ENCODE data around the gene ZNF133. TPM values are rescaled to one million over a fixed set of nuclear protein-coding genes. Genes with fewer than 3 reads are reported as not detected.

Gene ZNF133
- total RNA-seq, 1 donor from 2014 or later = 7.8 TPM

- H3K4me3 Mint-ChIP-seq = no peak overlapping the region
- DNase-seq (ENCODE audit: low spot score) = no peak
- intact Hi-C loops (cut with micrococcal nuclease) = no loop called here
- H3K27me3 Mint-ChIP-seq (ENCODE audit: insufficient read depth) = no peaks in the 10 kb centered on the region
- no peak overlapping the region for H3K27ac Mint-ChIP-seq
- H3K36me3 Mint-ChIP-seq (ENCODE audit: low read depth) = peaks cover 13% of the 10 kb centered on the region
- H3K4me1 Mint-ChIP-seq (ENCODE audit: low read depth) = no peaks in the 10 kb centered on the region
- H3K9me3 Mint-ChIP-seq = peaks cover 9% of the 10 kb centered on the region
Measured at GRCh38 chr20:18299364-18299763, 11.0 kb downstream of the ZNF133 start.

DNA sequence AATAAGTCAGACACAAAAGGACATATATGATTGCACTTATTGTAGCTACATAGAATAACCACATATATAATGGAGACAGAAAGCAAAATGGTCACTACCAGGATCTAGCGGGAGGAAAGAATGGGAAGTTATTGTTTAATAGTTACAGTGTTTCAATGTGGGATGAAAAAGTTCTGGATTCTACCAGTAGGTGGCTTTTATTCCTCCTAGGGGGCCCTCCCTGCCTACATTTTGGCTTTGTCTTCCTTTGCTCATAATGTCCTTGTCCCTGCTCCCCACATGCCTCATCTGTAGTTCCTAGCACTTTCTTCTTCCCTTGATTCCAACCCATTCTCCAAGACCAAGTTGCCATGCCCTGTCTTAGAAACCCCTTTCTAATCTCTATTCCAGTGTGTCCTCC lies 16.3 kb downstream of the ZNF133 start:
- DNase-seq (ENCODE audit: low spot score) = no peak
- H3K4me1 Mint-ChIP-seq (ENCODE audit: low read depth) = no peaks in the 10 kb centered on the region
- peaks cover 3% of the 10 kb centered on the region for H3K9me3 Mint-ChIP-seq
- H3K36me3 Mint-ChIP-seq (ENCODE audit: low read depth) = peaks cover 14% of the 10 kb centered on the region
- intact Hi-C loops (cut with micrococcal nuclease) = no loop called here
- no peaks in the 10 kb centered on the region for H3K27me3 Mint-ChIP-seq (ENCODE audit: insufficient read depth)
- H3K27ac Mint-ChIP-seq = no peak overlapping the region
- no peak overlapping the region for H3K4me3 Mint-ChIP-seq

- H3K36me3 Mint-ChIP-seq (ENCODE audit: low read depth) = peaks cover 12% of the 10 kb centered on the region
- no peaks in the 10 kb centered on the region for H3K9me3 Mint-ChIP-seq
- no peak for DNase-seq (ENCODE audit: low spot score)
- no peak overlapping the region for H3K27ac Mint-ChIP-seq
- no peaks in the 10 kb centered on the region for H3K4me1 Mint-ChIP-seq (ENCODE audit: low read depth)
- H3K27me3 Mint-ChIP-seq (ENCODE audit: insufficient read depth) = no peaks in the 10 kb centered on the region
- H3K4me3 Mint-ChIP-seq = no peak overlapping the region
- intact Hi-C loops (cut with micrococcal nuclease) = no loop called here
Measured at GRCh38 chr20:18307301-18307700, 19.0 kb downstream of the ZNF133 start.

DNA sequence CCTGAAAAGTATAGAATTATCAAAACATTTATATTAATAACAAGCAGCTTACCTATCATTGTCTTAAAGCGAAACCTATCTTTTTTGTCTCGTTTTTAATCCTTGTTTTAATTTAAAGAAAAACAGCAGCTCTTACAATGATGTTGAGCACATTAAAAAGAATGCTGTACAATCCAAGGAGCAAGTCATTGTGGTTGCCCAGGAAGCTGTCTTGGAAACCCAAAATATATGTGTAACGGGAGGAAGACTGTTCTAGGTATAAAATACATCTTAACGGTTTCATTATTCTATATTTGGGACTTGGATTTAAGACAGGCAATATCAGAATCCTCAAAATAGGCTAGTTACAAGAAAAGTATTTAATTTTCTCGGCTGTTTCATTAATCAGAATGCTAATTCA lies 21.7 kb downstream of the ZNF133 start:
- Mint-ChIP-seq H3K36me3 (ENCODE audit: low read depth) (peaks cover 14% of the 10 kb centered on the region), H3K27me3 (ENCODE audit: insufficient read depth) (no peaks in the 10 kb centered on the region), H3K9me3 (no peaks in the 10 kb centered on the region), H3K27ac (no peak overlapping the region), H3K4me3 (no peak overlapping the region), H3K4me1 (ENCODE audit: low read depth) (no peaks in the 10 kb centered on the region)
- intact Hi-C loops (cut with micrococcal nuclease) = no loop called here
- DNase-seq (ENCODE audit: low spot score) = no peak

GRCh38 chr20:18310592-18310991 lies 22.3 kb downstream of the ZNF133 start:
- H3K36me3 Mint-ChIP-seq (ENCODE audit: low read depth) = peaks cover 18% of the 10 kb centered on the region
- no peak overlapping the region for H3K4me3 Mint-ChIP-seq
- intact Hi-C loops (cut with micrococcal nuclease) = no loop called here
- no peaks in the 10 kb centered on the region for H3K9me3 Mint-ChIP-seq
- no peak for DNase-seq (ENCODE audit: low spot score)
- H3K4me1 Mint-ChIP-seq (ENCODE audit: low read depth) = no peaks in the 10 kb centered on the region
- no peaks in the 10 kb centered on the region for H3K27me3 Mint-ChIP-seq (ENCODE audit: insufficient read depth)
- H3K27ac Mint-ChIP-seq = no peak overlapping the region

DNA sequence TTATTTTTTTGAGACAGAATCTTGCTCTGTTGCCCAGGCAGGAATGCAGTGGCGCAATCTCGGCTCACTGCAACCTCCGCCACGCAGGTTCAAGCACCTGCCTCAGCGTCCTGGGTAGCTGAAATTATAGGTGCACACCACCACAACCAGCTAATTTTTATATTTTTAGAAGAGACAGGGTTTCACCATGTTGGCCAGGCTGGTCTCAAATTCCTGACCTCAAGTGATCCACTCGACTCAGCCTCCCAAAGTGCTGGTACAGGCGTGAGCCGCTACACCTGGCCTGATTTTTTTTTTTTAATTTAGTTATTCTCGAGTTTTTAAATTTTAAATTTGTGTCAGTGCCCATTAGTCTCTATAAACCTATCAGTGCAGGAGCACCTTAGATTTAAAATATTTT lies 24.4 kb downstream of the ZNF133 start:
- Mint-ChIP-seq H3K4me3 (no peak overlapping the region), H3K9me3 (no peaks in the 10 kb centered on the region), H3K27ac (no peak overlapping the region), H3K27me3 (ENCODE audit: insufficient read depth) (no peaks in the 10 kb centered on the region), H3K36me3 (ENCODE audit: low read depth) (peaks cover 13% of the 10 kb centered on the region), H3K4me1 (ENCODE audit: low read depth) (no peaks in the 10 kb centered on the region)
- intact Hi-C loops (cut with micrococcal nuclease) = no loop called here
- no peak for DNase-seq (ENCODE audit: low spot score)

GRCh38 chr20:18313411-18313810 lies 25.1 kb downstream of the ZNF133 start:
- no peak for DNase-seq (ENCODE audit: low spot score)
- Mint-ChIP-seq H3K27me3 (ENCODE audit: insufficient read depth) (no peaks in the 10 kb centered on the region), H3K27ac (no peak overlapping the region), H3K4me1 (ENCODE audit: low read depth) (no peaks in the 10 kb centered on the region), H3K9me3 (no peaks in the 10 kb centered on the region), H3K36me3 (ENCODE audit: low read depth) (peaks cover 13% of the 10 kb centered on the region), H3K4me3 (no peak overlapping the region)
- intact Hi-C loops (cut with micrococcal nuclease) = no loop called here

- H3K4me1 Mint-ChIP-seq (ENCODE audit: low read depth) = no peaks in the 10 kb centered on the region
- intact Hi-C loops (cut with micrococcal nuclease) = no loop called here
- no peak for DNase-seq (ENCODE audit: low spot score)
- no peaks in the 10 kb centered on the region for H3K9me3 Mint-ChIP-seq
- H3K27ac Mint-ChIP-seq = no peak overlapping the region
- H3K4me3 Mint-ChIP-seq = no peak overlapping the region
- H3K36me3 Mint-ChIP-seq (ENCODE audit: low read depth) = peaks cover 7% of the 10 kb centered on the region
- no peaks in the 10 kb centered on the region for H3K27me3 Mint-ChIP-seq (ENCODE audit: insufficient read depth)
Measured at GRCh38 chr20:18314786-18315406, 26.6 kb downstream of the ZNF133 start.

GRCh38 chr20:18316166-18316565 lies 27.8 kb downstream of the ZNF133 start:
- Mint-ChIP-seq H3K27ac (no peak overlapping the region), H3K4me3 (no peak overlapping the region), H3K4me1 (ENCODE audit: low read depth) (no peaks in the 10 kb centered on the region), H3K36me3 (ENCODE audit: low read depth) (peaks cover 7% of the 10 kb centered on the region), H3K27me3 (ENCODE audit: insufficient read depth) (peaks cover 2% of the 10 kb centered on the region), H3K9me3 (no peaks in the 10 kb centered on the region)
- no peak for DNase-seq (ENCODE audit: low spot score)
- intact Hi-C loops (cut with micrococcal nuclease) = no loop called here

- H3K4me3 Mint-ChIP-seq = no peak overlapping the region
- H3K4me1 Mint-ChIP-seq (ENCODE audit: low read depth) = no peaks in the 10 kb centered on the region
- DNase-seq (ENCODE audit: low spot score) = no peak
- H3K9me3 Mint-ChIP-seq = no peaks in the 10 kb centered on the region
- intact Hi-C loops (cut with micrococcal nuclease) = no loop called here
- H3K36me3 Mint-ChIP-seq (ENCODE audit: low read depth) = no peaks in the 10 kb centered on the region
- H3K27ac Mint-ChIP-seq = no peak overlapping the region
- peaks cover 5% of the 10 kb centered on the region for H3K27me3 Mint-ChIP-seq (ENCODE audit: insufficient read depth)
Measured at GRCh38 chr20:18321316-18321715, 33.0 kb downstream of the ZNF133 start.

GRCh38 chr20:18321976-18322950 lies 33.9 kb downstream of the ZNF133 start:
- no peak overlapping the region for H3K27ac Mint-ChIP-seq
- H3K36me3 Mint-ChIP-seq (ENCODE audit: low read depth) = no peaks in the 10 kb centered on the region
- peaks cover 6% of the 10 kb centered on the region for H3K27me3 Mint-ChIP-seq (ENCODE audit: insufficient read depth)
- peaks cover 1% of the 10 kb centered on the region for H3K9me3 Mint-ChIP-seq
- no peak for DNase-seq (ENCODE audit: low spot score)
- no peak overlapping the region for H3K4me3 Mint-ChIP-seq
- H3K4me1 Mint-ChIP-seq (ENCODE audit: low read depth) = no peaks in the 10 kb centered on the region
- intact Hi-C loops (cut with micrococcal nuclease) = no loop called here

GRCh38 chr20:18323705-18324104 lies 35.4 kb downstream of the ZNF133 start:
- no peaks in the 10 kb centered on the region for H3K4me1 Mint-ChIP-seq (ENCODE audit: low read depth)
- no peaks in the 10 kb centered on the region for H3K36me3 Mint-ChIP-seq (ENCODE audit: low read depth)
- no peak overlapping the region for H3K4me3 Mint-ChIP-seq
- H3K27me3 Mint-ChIP-seq (ENCODE audit: insufficient read depth) = peaks cover 6% of the 10 kb centered on the region
- H3K9me3 Mint-ChIP-seq = peaks cover 14% of the 10 kb centered on the region
- no peak for DNase-seq (ENCODE audit: low spot score)
- H3K27ac Mint-ChIP-seq = no peak overlapping the region
- intact Hi-C loops (cut with micrococcal nuclease) = no loop called here

GRCh38 chr20:18324596-18325089 lies 36.3 kb downstream of the ZNF133 start:
- H3K4me3 Mint-ChIP-seq = no peak overlapping the region
- H3K27me3 Mint-ChIP-seq (ENCODE audit: insufficient read depth) = peaks cover 6% of the 10 kb centered on the region
- intact Hi-C loops (cut with micrococcal nuclease) = no loop called here
- no peaks in the 10 kb centered on the region for H3K4me1 Mint-ChIP-seq (ENCODE audit: low read depth)
- H3K9me3 Mint-ChIP-seq = peaks cover 15% of the 10 kb centered on the region
- no peak for DNase-seq (ENCODE audit: low spot score)
- no peaks in the 10 kb centered on the region for H3K36me3 Mint-ChIP-seq (ENCODE audit: low read depth)
- no peak overlapping the region for H3K27ac Mint-ChIP-seq
